ENCODE measurements around the gene LY6G6C.

Gene LY6G6C

GRCh38 chr6:31702819-31703716 is 18.5 kb downstream of the LY6G6C start, which contains the start of gene ABHD16A:
ABHD16A (minus strand) TSS chr6:31703324; CDS start chr6:31703281, 43 bp downstream.
- peak; percentile 81 for DNase-seq

GRCh38 chr6:31702405-31702818 is 19.1 kb downstream of the LY6G6C start:
- DNase-seq = no peak

GRCh38 chr6:31701666-31702404 is 19.7 kb downstream of the LY6G6C start:
- peak; percentile 19 for DNase-seq

- DNase-seq = no peak
Observed at GRCh38 chr6:31700740-31701401, 20.7 kb downstream of the LY6G6C start.

GRCh38 chr6:31697555-31697954 is 24.0 kb downstream of the LY6G6C start:
- DNase-seq = no peak

GRCh38 chr6:31693535-31693934 is 28.0 kb downstream of the LY6G6C start:
- DNase-seq = no peak

- DNase-seq = no peak
Observed at GRCh38 chr6:31692886-31693285, 28.7 kb downstream of the LY6G6C start.

GRCh38 chr6:31692353-31692752 is 29.2 kb downstream of the LY6G6C start:
- DNase-seq = no peak

- no peak for DNase-seq
Observed at GRCh38 chr6:31691564-31692108, 29.9 kb downstream of the LY6G6C start.

GRCh38 chr6:31691078-31691463 is 30.5 kb downstream of the LY6G6C start:
- DNase-seq = no peak

- DNase-seq = no peak
Observed at GRCh38 chr6:31690231-31691077, 31.1 kb downstream of the LY6G6C start.

- no peak for DNase-seq
Observed at GRCh38 chr6:31689249-31690110, 32.1 kb downstream of the LY6G6C start.

GRCh38 chr6:31687860-31688693 is 33.5 kb downstream of the LY6G6C start:
- no peak for DNase-seq

GRCh38 chr6:31687321-31687720 is 34.2 kb downstream of the LY6G6C start:
- no peak for DNase-seq

- DNase-seq = no peak
Observed at GRCh38 chr6:31686483-31686882, 35.1 kb downstream of the LY6G6C start.

GRCh38 chr6:31683591-31683990 is 38.0 kb downstream of the LY6G6C start:
- no peak for DNase-seq

GRCh38 chr6:31681135-31681671 is 40.3 kb downstream of the LY6G6C start:
- DNase-seq = no peak

- peak; percentile 18 for DNase-seq
Observed at GRCh38 chr6:31680226-31681134, 41.1 kb downstream of the LY6G6C start, which contains the start of gene LY6G5C. LY6G5C (minus strand) TSS chr6:31681067; CDS start chr6:31680373, 694 bp downstream.

- no peak for DNase-seq
Observed at GRCh38 chr6:31677955-31678354, 43.6 kb downstream of the LY6G6C start.
